IMR-90 (cell line): ENCODE results near the gene PIH1D1. TPM values are rescaled to one million over a fixed set of nuclear protein-coding genes. Genes with fewer than 3 reads are reported as not detected.
A peak's percentile ranks its signal among the peaks of the same experiment; 100 is the strongest.

Experiments used
- ATAC-seq: fragments of 200-7000 bp; cut with Tn5 transposase; 2 replicates; pipeline ENCODE4 v1.9.1; 2020; ENCODE audit warnings: low read depth, mild to moderate bottlenecking, moderate library complexity
- BruUV-seq: library from RNA; stranded (reverse); fragments of 400-500 nt; replicated peaks from 2 replicates; lab custom pipeline; 2021; lab: Mats Ljungman, UMichigan
- CTCF ChIA-PET: fragments of 300-600 bp; formaldehyde crosslinking; extraction: SDS; loops from one replicate; lab custom pipeline; 2021; ENCODE audit warnings: antibody characterized with exemption; lab: Yijun Ruan, JAX
- POLR2A ChIA-PET: fragments of 300-600 bp; sonication (Branson Sonifier 250); formaldehyde crosslinking; loops from one replicate; lab custom pipeline; 2022; ENCODE audit warnings: antibody characterized with exemption; ENCODE audit not compliant: unreplicated experiment; lab: Charles Lee
- DNase-seq: peaks from one replicate; pipeline ENCODE4 v3.0.0; 2013
- H2AFZ ChIP-seq: replicated peaks from 2 replicates; pipeline ENCODE3; 2013; ENCODE audit warnings: low read length, mild to moderate bottlenecking; ENCODE audit not compliant: poor library complexity
- H2AK5ac ChIP-seq: 2 replicates; pipeline ENCODE4 v1.6.1; 2013; ENCODE audit warnings: low read depth, low read length, inconsistent platforms
- H2AK9ac ChIP-seq: replicated peaks from 2 replicates; pipeline ENCODE3; 2013; ENCODE audit warnings: mild to moderate bottlenecking, low read depth, low read length, moderate library complexity; ENCODE audit not compliant: poor library complexity
- H2BK120ac ChIP-seq: 2 replicates; pipeline ENCODE4 v1.6.1; 2013; ENCODE audit warnings: low read depth, low read length, inconsistent platforms
- H2BK15ac ChIP-seq: 3 replicates; pipeline ENCODE4 v1.6.1; 2013; ENCODE audit warnings: low read depth, low read length, inconsistent platforms
- H2BK20ac ChIP-seq: 2 replicates; pipeline ENCODE4 v1.6.1; 2013; ENCODE audit warnings: low read depth, mild to moderate bottlenecking, inconsistent platforms, low read length, moderate library complexity
- H2BK5ac ChIP-seq: 2 replicates; pipeline ENCODE4 v1.6.1; 2013; ENCODE audit warnings: mild to moderate bottlenecking, low read depth, low read length, inconsistent platforms; ENCODE audit not compliant: poor library complexity, severe bottlenecking
- H3K14ac ChIP-seq: replicated peaks from 2 replicates; pipeline ENCODE4 v1.6.1; 2013; ENCODE audit warnings: low read depth, low read length, inconsistent platforms
- H3K18ac ChIP-seq: 2 replicates; pipeline ENCODE4 v1.6.1; 2013; ENCODE audit warnings: low read depth, low read length, control low read depth
- H3K23ac ChIP-seq: 2 replicates; pipeline ENCODE4 v1.6.1; 2013; ENCODE audit warnings: low read depth, low read length, inconsistent platforms
- H3K27ac ChIP-seq: 2 replicates; pipeline ENCODE4 v1.5.1; 2013; ENCODE audit warnings: mild to moderate bottlenecking, control low read depth, low read length; ENCODE audit not compliant: insufficient read depth
- H3K27me3 ChIP-seq: 2 replicates; pipeline ENCODE4 v1.6.1; 2013; ENCODE audit warnings: low read length; ENCODE audit not compliant: control insufficient read depth, insufficient read depth
- H3K36me3 ChIP-seq: 2 replicates; pipeline ENCODE4 v1.6.1; 2013; ENCODE audit warnings: low read length, mixed read lengths; ENCODE audit not compliant: control insufficient read depth, insufficient read depth
- H3K4ac ChIP-seq: 2 replicates; pipeline ENCODE4 v1.6.1; 2013; ENCODE audit warnings: low read depth, low read length, inconsistent platforms
- H3K4me1 ChIP-seq: 2 replicates; pipeline ENCODE4 v1.6.1; 2013; ENCODE audit warnings: low read length, mixed read lengths; ENCODE audit not compliant: control insufficient read depth, insufficient read depth
- H3K4me2 ChIP-seq: 2 replicates; pipeline ENCODE4 v1.6.1; 2013; ENCODE audit warnings: low read depth, mild to moderate bottlenecking, control low read depth, low read length, moderate library complexity
- H3K4me3 ChIP-seq: 2 replicates; pipeline ENCODE4 v1.5.1; 2013; ENCODE audit warnings: low read depth, mild to moderate bottlenecking, control low read depth, low read length, moderate library complexity; ENCODE audit not compliant: insufficient read depth
- H3K56ac ChIP-seq: 2 replicates; pipeline ENCODE4 v1.6.1; 2013; ENCODE audit warnings: low read length, inconsistent platforms; ENCODE audit not compliant: insufficient read depth; ENCODE audit errors: extremely low read depth
- H3K79me1 ChIP-seq, 2 experiments: 2 replicates each; pipeline ENCODE4 v1.6.1; 2013; ENCODE audit warnings: low read length in 2 of 2, inconsistent platforms in 1 of 2, low read depth in 1 of 2
- H3K9ac ChIP-seq: 2 replicates; pipeline ENCODE4 v1.6.1; 2013; ENCODE audit warnings: low read depth, low read length, control low read depth
- H3K9me1 ChIP-seq: 2 replicates; pipeline ENCODE4 v1.6.1; 2013; ENCODE audit warnings: low read length, inconsistent platforms; ENCODE audit not compliant: insufficient read depth
- H3K9me3 ChIP-seq: 2 replicates; pipeline ENCODE4 v1.6.1; 2013; ENCODE audit warnings: low read length; ENCODE audit not compliant: control insufficient read depth, insufficient read depth
- H4K20me1 ChIP-seq: 2 replicates; pipeline ENCODE4 v1.6.1; 2013; ENCODE audit warnings: low read length, inconsistent platforms; ENCODE audit not compliant: insufficient read depth
- H4K5ac ChIP-seq: 2 replicates; pipeline ENCODE4 v1.6.1; 2013; ENCODE audit warnings: mild to moderate bottlenecking, low read depth, low read length, control low read depth
- H4K8ac ChIP-seq, 2 experiments: 2 replicates each; pipeline ENCODE4 v1.6.1; 2013; ENCODE audit warnings: low read depth in 2 of 2, low read length in 2 of 2, control low read depth in 1 of 2, inconsistent platforms in 1 of 2
- H4K91ac ChIP-seq: 2 replicates; pipeline ENCODE4 v1.6.1; 2013; ENCODE audit warnings: low read depth, low read length, inconsistent platforms; ENCODE audit not compliant: insufficient read depth
- BHLHE40 ChIP-seq: fragments of 150-350 bp; IDR thresholded peaks from 2 replicates; pipeline ENCODE4 v1.6.1; 2016; ENCODE audit warnings: mild to moderate bottlenecking, low read depth, low read length
- ELK1 ChIP-seq: fragments of 150-350 bp; IDR thresholded peaks from 2 replicates; pipeline ENCODE4 v1.6.1; 2016; ENCODE audit warnings: low read depth, mild to moderate bottlenecking, low read length, moderate library complexity, borderline replicate concordance
- FOS ChIP-seq: fragments of 150-350 bp; IDR thresholded peaks from 2 replicates; pipeline ENCODE4 v1.6.1; 2016; ENCODE audit warnings: low read depth, low read length
- MAFK ChIP-seq: IDR thresholded peaks from 2 replicates; pipeline ENCODE4 v1.6.1; 2012; ENCODE audit warnings: low read depth, low read length, improper control_type of control experiment
- MXI1 ChIP-seq: IDR thresholded peaks from 2 replicates; pipeline ENCODE4 v1.6.1; 2012; ENCODE audit warnings: low read depth, mild to moderate bottlenecking, low read length, moderate library complexity, borderline replicate concordance
- RAD21 ChIP-seq: IDR thresholded peaks from 2 replicates; pipeline ENCODE4 v1.6.1; 2012; ENCODE audit warnings: low read length, improper control_type of control experiment
- RCOR1 ChIP-seq: IDR thresholded peaks from 2 replicates; pipeline ENCODE4 v1.6.1; 2012; ENCODE audit warnings: mild to moderate bottlenecking, low read length, improper control_type of control experiment; ENCODE audit not compliant: insufficient replicate concordance
- SMC3 ChIP-seq: fragments of 150-350 bp; IDR thresholded peaks from 2 replicates; pipeline ENCODE4 v1.6.1; 2016; ENCODE audit warnings: low read depth, mild to moderate bottlenecking, antibody characterized with exemption, low read length, moderate library complexity
- WGBS, 2 experiments: methylation state at CpG; one replicate each; pipeline versions ENCODE4 v1.1.5 to v1.1.7; 2013; ENCODE audit warnings: missing lambda C conversion rate in 2 of 2; ENCODE audit not compliant: insufficient read length in 1 of 2; ENCODE audit errors: extremely low coverage in 2 of 2; 5-methylcytosine and 5-hydroxymethylcytosine counted together
- dilution Hi-C: fragments of 300-500 bp; cut with HindIII; formaldehyde crosslinking; loops from one replicate; pipeline ENCODE4 v1.14.3; 2018; ENCODE audit warnings: low sequenced_read_pairs; ENCODE audit not compliant: unreplicated experiment
- in situ Hi-C: fragments of 300-500 bp; cut with MboI; formaldehyde crosslinking; loops from 3 replicates; pipeline ENCODE4 v1.14.3; 2019; ENCODE audit warnings: low sequenced_read_pairs, inconsistent platforms, mixed read lengths
- intact Hi-C: fragments of 100-400 bp; cut with micrococcal nuclease; formaldehyde crosslinking; loops from 2 replicates; pipeline ENCODE4 v1.10.0; 2022
- polyA plus RNA-seq, 3 experiments: library from polyadenylated mRNA; depleted of rRNA; stranded (reverse); fragments of >200 nt; gene quantifications; 2 replicates each; pipeline ENCODE4 v1.2.3, GENCODE V29; 2012; ENCODE audit warnings: low replicate concordance in 1 of 3
- total RNA-seq: library from RNA; depleted of rRNA; stranded (reverse); fragments of >200 nt; gene quantifications from 2 replicates; pipeline ENCODE4 v1.2.3, GENCODE V29; 2012

Gene PIH1D1
- total and polyA plus RNA-seq, 2 of the 4 experiments (the other 2 are of a cell fraction), result 77.9 to 122 TPM

- H3K56ac ChIP-seq, result no peak overlapping the region
- no peak overlapping the region for H3K4me2 ChIP-seq
- no peak overlapping the region for H2BK15ac ChIP-seq
- no peaks in the 10 kb centered on the region for H4K20me1 ChIP-seq
- H2BK5ac ChIP-seq, result no peak overlapping the region
- H4K91ac ChIP-seq, result no peak overlapping the region
- H2AFZ ChIP-seq, result no peak overlapping the region
- POLR2A ChIA-PET, result interaction anchor here (0.6 kb wide), 2 partner anchors 58 to 391 kb away, joined by 3 to 5 read pairs; partner anchors contain the start of gene RCN3
- H2AK5ac ChIP-seq, result no peak overlapping the region
- peaks cover 0 to 6% of the 10 kb centered on the region in 2 experiments; a peak in 2 of 4 replicates for H3K79me1 ChIP-seq
- no peak overlapping the region for H3K23ac ChIP-seq
- in situ Hi-C loops (no loop called here), dilution Hi-C loops (no loop called here), intact Hi-C loops (no loop called here)
- H3K4ac ChIP-seq, result no peak overlapping the region
- H3K9me3 ChIP-seq, result no peaks in the 10 kb centered on the region
- no peak overlapping the region for H3K14ac ChIP-seq
- no peak overlapping the region for H2BK20ac ChIP-seq
- DNase-seq (peak; percentile 32), ATAC-seq (no peak)
- H3K18ac ChIP-seq, result no peak overlapping the region
- H3K27me3 ChIP-seq, result no peaks in the 10 kb centered on the region
- no peak overlapping the region for H4K5ac ChIP-seq
- H3K36me3 ChIP-seq, result peaks cover 4% of the 10 kb centered on the region; the same call in 1 of the 2 replicates
- WGBS, 2 experiments, result 98% methylated on average over 9 of the region's 25 CpGs; no CpG with 5 or more reads in 1 of the 2 experiments
- H3K9me1 ChIP-seq, result peaks cover 12% of the 10 kb centered on the region; the same call in 1 of the 2 replicates
- H3K9ac ChIP-seq, result no peak overlapping the region
- no peak for TF ChIP-seq RAD21
- TF ChIP-seq MXI1, result no peak
- TF ChIP-seq FOS, result no peak
- TF ChIP-seq RCOR1, result no peak
- no peak for TF ChIP-seq BHLHE40
- no peak for TF ChIP-seq ELK1
- no peak for TF ChIP-seq MAFK
- no peak for TF ChIP-seq SMC3
- H3K27ac ChIP-seq, result no peak overlapping the region
- no peak overlapping the region for H2AK9ac ChIP-seq
- CTCF ChIA-PET, result no interaction called here
- no peak overlapping the region for H4K8ac ChIP-seq
- peaks cover 9% of the 10 kb centered on the region; the same call in 1 of the 2 replicates for H3K4me1 ChIP-seq
- no peak overlapping the region for H3K4me3 ChIP-seq
- H2BK120ac ChIP-seq, result no peak overlapping the region
- BruUV-seq, result no TSS peak
Measured at GRCh38 chr19:49469828-49470614, 18.4 kb upstream of the PIH1D1 start.
